HG02884 (cell line): ENCODE results near the gene ATPAF1.
"Not testable (repeated sequence)": the region's sequence is repeated elsewhere in the genome, so short reads cannot be mapped to it uniquely, and the experiment has no call there.

Source experiments
- ATAC-seq: cut with Tn5 transposase; IDR thresholded peaks from one replicate; pipeline ENCODE4 v1.9.1; 2021; ENCODE audit warnings: mild to moderate bottlenecking, moderate library complexity; ENCODE audit not compliant: unreplicated experiment

Gene ATPAF1

GRCh38 chr1:46682064-46682463 lies 13.9 kb upstream of the ATPAF1 start:
- no peak for ATAC-seq

GRCh38 chr1:46681333-46682034 lies 13.3 kb upstream of the ATPAF1 start:
- ATAC-seq, result no peak

GRCh38 chr1:46679789-46680573 lies 11.8 kb upstream of the ATPAF1 start:
- ATAC-seq, result no peak

- no peak for ATAC-seq
Measured at GRCh38 chr1:46677339-46677738, 9.2 kb upstream of the ATPAF1 start.

- no peak for ATAC-seq
Measured at GRCh38 chr1:46676531-46676930, 8.4 kb upstream of the ATPAF1 start.

GRCh38 chr1:46675549-46676314 lies 7.6 kb upstream of the ATPAF1 start:
- peak; percentile 81 for ATAC-seq

- no peak for ATAC-seq
Measured at GRCh38 chr1:46673749-46674182, 5.6 kb upstream of the ATPAF1 start.

GRCh38 chr1:46672696-46673095 lies 4.5 kb upstream of the ATPAF1 start:
- no peak for ATAC-seq

- ATAC-seq, result no peak
Measured at GRCh38 chr1:46671554-46671953, 3.4 kb upstream of the ATPAF1 start, which contains the start of gene TEX38. TSS of gene TEX38 (plus strand) at chr1:46671854. CDS start at chr1:46671935, 81 bp downstream.

GRCh38 chr1:46670134-46670533 lies 2.0 kb upstream of the ATPAF1 start:
- ATAC-seq, result no peak

GRCh38 chr1:46665983-46666382 lies 2.2 kb downstream of the ATPAF1 start:
- ATAC-seq, result no peak

GRCh38 chr1:46662919-46663318 lies 5.2 kb downstream of the ATPAF1 start:
- ATAC-seq, result not testable (repeated sequence)

- peak; percentile 59 for ATAC-seq
Measured at GRCh38 chr1:46660116-46660515, 8.0 kb downstream of the ATPAF1 start.

- ATAC-seq, result no peak
Measured at GRCh38 chr1:46659307-46659870, 8.8 kb downstream of the ATPAF1 start.

- ATAC-seq, result no peak
Measured at GRCh38 chr1:46657775-46658174, 10.4 kb downstream of the ATPAF1 start.

GRCh38 chr1:46656643-46657042 lies 11.5 kb downstream of the ATPAF1 start:
- ATAC-seq, result no peak

- ATAC-seq, result no peak
Measured at GRCh38 chr1:46655848-46656247, 12.3 kb downstream of the ATPAF1 start.

GRCh38 chr1:46654698-46655097 lies 13.5 kb downstream of the ATPAF1 start:
- ATAC-seq, result not testable (repeated sequence)

GRCh38 chr1:46654012-46654411 lies 14.2 kb downstream of the ATPAF1 start:
- no peak for ATAC-seq

- ATAC-seq, result no peak
Measured at GRCh38 chr1:46653405-46653958, 14.7 kb downstream of the ATPAF1 start.
